Ovary (tissue), 9 donors: ENCODE data around the gene TXNDC15. TPM values are rescaled to one million over a fixed set of nuclear protein-coding genes. Genes with fewer than 3 reads are reported as not detected.

Source experiments
- DNase-seq, 5 donors: peaks; one replicate each; pipeline ENCODE4 v3.0.0-alpha.2; 2019 to 2020
- H3K27ac ChIP-seq, 2 donors: fragments of 200-600 bp; one replicate each; pipeline versions ENCODE4 v1.5.1 to v1.8.0; 2019 to 2022
- H3K27me3 ChIP-seq: fragments of 200-600 bp; one replicate; pipeline ENCODE4 v1.8.0; 2022
- H3K36me3 ChIP-seq: fragments of 200-600 bp; sonication (generic); one replicate; pipeline ENCODE4 v1.5.1; 2019
- H3K4me1 ChIP-seq: one replicate; pipeline ENCODE4 v1.8.1; 2013; ENCODE audit warnings: mild to moderate bottlenecking, moderate library complexity; ENCODE audit not compliant: insufficient read depth
- H3K4me3 ChIP-seq: fragments of 200-600 bp; sonication (generic); one replicate; pipeline ENCODE4 v1.5.1; 2017
- H3K9me3 ChIP-seq, 2 donors: fragments of 200-600 bp in 1 of 2; sonication (generic) in 1 of 2; one replicate each; pipeline versions ENCODE4 v1.5.1 to v1.8.1; 2013 to 2019; ENCODE audit warnings: mild to moderate bottlenecking in 1 of 2, moderate library complexity in 1 of 2
- EP300 ChIP-seq: sonication (generic); formaldehyde crosslinking; IDR thresholded peaks from one replicate; pipeline ENCODE4 v1.6.1; 2017; ENCODE audit warnings: antibody characterized with exemption
- POLR2A ChIP-seq: fragments of 450-650 bp; IDR thresholded peaks from one replicate; pipeline ENCODE4 v1.6.1; 2017; ENCODE audit warnings: antibody characterized with exemption, mild to moderate bottlenecking, moderate library complexity
- WGBS, 3 donors: extraction: QIAGEN DNeasy Blood & Tissue Kit in 1 of 3; methylation state at CpG; one replicate each; pipeline versions ENCODE4 v1.1.5 to v1.1.7; 2013 to 2017; 5-methylcytosine and 5-hydroxymethylcytosine counted together
- intact Hi-C, 4 donors: fragments of 100-400 bp; cut with DNase I; formaldehyde crosslinking; loops; one replicate each; pipeline versions ENCODE4 v1.11.0 to v1.15.1; 2022 to 2023
- microRNA counts: library from miRNA; unstranded; fragments of <30 nt; microRNA quantifications from one replicate; lab custom pipeline; 2016
- microRNA-seq, 3 donors: library from miRNA; unstranded; fragments of <30 nt; microRNA quantifications; one replicate each; pipeline versions ENCODE4 to v1.2.0, GENCODE V29; 2019 to 2020
- polyA plus RNA-seq, 2 donors: library from polyadenylated mRNA; stranded (reverse); fragments of 200-250 nt in 1 of 2; fragments of 350-450 nt in 1 of 2; fragmentation: Illumina TruSeq in 1 of 2; extraction: RNeasy Lipid Tissue Mini Kit (QIAGEN cat#74804) in 1 of 2; gene quantifications; one replicate each; pipeline ENCODE4 v1.2.3, GENCODE V29; 2013 to 2014
- small RNA-seq: library from RNA; depleted of rRNA; stranded (forward); fragments of <200 nt; gene quantifications from one replicate; pipeline ENCODE3, GENCODE V24; 2016
- total RNA-seq, 7 donors: library from RNA; depleted of rRNA in 2 of 7; stranded (reverse); fragments of >200 nt in 2 of 7; fragmentation: NEBNext Ultra II Directional in 3 of 7; extraction: Animal tissue kit (Norgen Biotek cat#: 25700) in 3 of 7; gene quantifications; one replicate each; pipeline versions ENCODE4 v1.1.0 to v1.2.4, GENCODE V29; 2016 to 2023
- TF ChIP-seq, protein P1 (sequence below), 3 donors: fragments of 450-650 bp in 2 of 3; fragments of 200-600 bp in 1 of 3; IDR thresholded peaks; one replicate each; pipeline versions ENCODE4 v1.5.1 to v1.8.0; 2016 to 2022; ENCODE audit warnings: antibody characterized with exemption in 3 of 3, mild to moderate bottlenecking in 1 of 3
- donor health status: DM: no; HTN: no; CAD: no; lungs with moderate emphysema.
- donor health status: DM: no; HTN: no; CAD: no.
- donor health status: Bipolar disorder and iron deficiency.
- donor health status: DM: yes; HTN: yes; CAD: no.
- donor health status: DM: no; HTN: no; CAD: no.
- donor health status: DM: yes; HTN: yes; CAD: no.

The TXNDC15 gene
- total and polyA plus RNA-seq, 9 donors, result 55.3 to 150 (median 71.4) TPM

DNA sequence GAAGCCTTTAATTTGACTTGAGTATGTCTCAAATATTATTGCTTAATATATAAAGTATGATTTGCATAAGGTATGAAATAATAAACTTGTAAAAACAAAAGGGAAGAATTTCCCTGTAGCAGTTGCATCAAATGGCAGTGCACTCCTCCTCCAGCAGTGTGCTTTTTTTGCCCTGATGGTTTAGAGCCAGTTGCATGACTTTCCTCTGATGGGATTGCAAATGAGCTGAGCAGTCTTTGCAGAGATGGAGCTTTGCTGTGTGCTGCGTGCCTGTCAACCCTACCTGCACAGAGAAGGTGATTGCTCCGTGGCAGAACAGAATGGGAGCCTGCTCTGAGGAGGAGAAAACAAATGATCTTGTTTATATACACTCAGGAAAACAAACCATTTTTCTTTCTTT lies 70.9 kb downstream of the TXNDC15 start:
- no peak overlapping the region for H3K4me3 ChIP-seq
- H3K4me1 ChIP-seq, result peaks cover 1% of the 10 kb centered on the region
- no peak overlapping the region for H3K27ac ChIP-seq
- intact Hi-C loops, result no loop called here
- no peaks in the 10 kb centered on the region for H3K27me3 ChIP-seq
- WGBS, 3 donors, result 72 to 81% (median 76%) methylated on average over 2 of the region's 2 CpGs
- no peak for TF ChIP-seq POLR2A
- DNase-seq, result no peak
- no peaks in the 10 kb centered on the region for H3K9me3 ChIP-seq
- no peaks in the 10 kb centered on the region for H3K36me3 ChIP-seq

DNA sequence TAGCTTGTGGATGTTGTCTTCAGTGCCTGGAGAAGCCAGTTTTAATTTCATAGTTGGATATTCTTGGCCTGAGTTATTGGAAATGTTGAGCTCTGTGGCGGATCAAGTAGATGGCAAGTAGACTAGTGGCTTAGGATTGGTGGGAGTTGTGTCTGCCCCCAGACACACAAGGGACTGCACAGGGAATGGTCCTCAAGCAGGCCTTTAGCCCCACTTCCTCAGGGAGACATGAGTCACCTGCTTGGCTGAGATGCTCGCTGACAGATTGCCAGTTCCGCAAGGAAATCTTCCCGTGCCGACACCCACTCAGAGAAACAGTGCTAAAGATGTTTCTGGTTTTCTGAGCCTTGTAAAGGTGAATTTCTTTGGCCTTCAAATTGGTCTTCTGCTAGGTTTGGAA lies 74.7 kb downstream of the TXNDC15 start:
- no peaks in the 10 kb centered on the region for H3K4me1 ChIP-seq
- H3K27ac ChIP-seq, result no peak overlapping the region
- no peaks in the 10 kb centered on the region for H3K9me3 ChIP-seq
- H3K27me3 ChIP-seq, result no peaks in the 10 kb centered on the region
- TF ChIP-seq POLR2A (no peak), EP300 (no peak)
- TF ChIP-seq, protein P1, sequence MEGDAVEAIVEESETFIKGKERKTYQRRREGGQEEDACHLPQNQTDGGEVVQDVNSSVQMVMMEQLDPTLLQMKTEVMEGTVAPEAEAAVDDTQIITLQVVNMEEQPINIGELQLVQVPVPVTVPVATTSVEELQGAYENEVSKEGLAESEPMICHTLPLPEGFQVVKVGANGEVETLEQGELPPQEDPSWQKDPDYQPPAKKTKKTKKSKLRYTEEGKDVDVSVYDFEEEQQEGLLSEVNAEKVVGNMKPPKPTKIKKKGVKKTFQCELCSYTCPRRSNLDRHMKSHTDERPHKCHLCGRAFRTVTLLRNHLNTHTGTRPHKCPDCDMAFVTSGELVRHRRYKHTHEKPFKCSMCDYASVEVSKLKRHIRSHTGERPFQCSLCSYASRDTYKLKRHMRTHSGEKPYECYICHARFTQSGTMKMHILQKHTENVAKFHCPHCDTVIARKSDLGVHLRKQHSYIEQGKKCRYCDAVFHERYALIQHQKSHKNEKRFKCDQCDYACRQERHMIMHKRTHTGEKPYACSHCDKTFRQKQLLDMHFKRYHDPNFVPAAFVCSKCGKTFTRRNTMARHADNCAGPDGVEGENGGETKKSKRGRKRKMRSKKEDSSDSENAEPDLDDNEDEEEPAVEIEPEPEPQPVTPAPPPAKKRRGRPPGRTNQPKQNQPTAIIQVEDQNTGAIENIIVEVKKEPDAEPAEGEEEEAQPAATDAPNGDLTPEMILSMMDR (IDR thresholded peaks at IDR 0.05), result no peak
- peak in 4 of 5 donors; percentile 24 to 47 (median 44) for DNase-seq
- intact Hi-C loops, result no loop called here
- no peak overlapping the region for H3K4me3 ChIP-seq
- WGBS, 3 donors, result 44 to 59% (median 51%) methylated on average over 5 of the region's 5 CpGs
- no peaks in the 10 kb centered on the region for H3K36me3 ChIP-seq

DNA sequence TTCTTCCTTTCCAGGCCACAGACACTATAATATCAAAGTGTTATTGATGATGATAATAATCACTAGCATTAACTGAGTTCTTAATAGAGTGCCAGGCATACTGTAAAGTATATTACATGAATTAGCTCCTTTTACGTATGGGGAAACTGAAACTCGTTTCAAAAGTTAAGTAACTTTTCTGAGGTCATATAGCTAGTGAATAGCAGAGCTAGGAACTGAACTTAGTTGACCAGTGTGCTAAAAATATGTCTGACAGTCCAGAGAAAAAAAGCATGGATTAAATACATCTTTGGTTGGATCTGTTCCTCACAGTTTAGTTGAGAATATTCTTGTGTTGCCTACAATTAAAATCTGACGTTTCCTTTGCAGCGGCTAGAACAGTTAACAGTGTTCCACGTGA lies 75.1 kb downstream of the TXNDC15 start:
- Histone ChIP-seq H3K27ac (no peak overlapping the region), H3K4me3 (no peak overlapping the region), H3K4me1 (no peaks in the 10 kb centered on the region), H3K27me3 (no peaks in the 10 kb centered on the region), H3K9me3 (no peaks in the 10 kb centered on the region), H3K36me3 (no peaks in the 10 kb centered on the region)
- intact Hi-C loops, result no loop called here
- WGBS, 3 donors, result 70 to 80% (median 74%) methylated on average over 5 of the region's 5 CpGs
- TF ChIP-seq, protein P1 (IDR thresholded peaks at IDR 0.05), result no peak
- TF ChIP-seq EP300 (no peak), POLR2A (no peak)
- no peak for DNase-seq

MicroRNAs within 50 kb of the gene (microRNA counts, 767-probe panel; counts per million panel counts)
- microRNA hsa-miR-4461 (lab: Ali Mortazavi, UCI), result 530 counts per million, percentile 78 among the panel's probes with 10 or more counts

Small RNAs within 50 kb of the gene (microRNA-seq; reads per million reads assigned to microRNA genes)
- 0 reads per million in 3 donors for gene MIR4461

Small RNAs within 50 kb of the gene (small RNA-seq; reads per million reads assigned to genes)
- gene MIR4461, result not detected
- gene MTND3P25, result not detected
- not detected for gene MTND4LP30

Other genes starting within 250 kb of the TXNDC15 start
- gene SAR1B, start 241.5 kb upstream of the TXNDC15 start, total RNA-seq, result 10 to 100 TPM; 19.0 to 56.3 (median 41.8) TPM
- gene SAR1B, start 241.5 kb upstream of the TXNDC15 start, polyA plus RNA-seq, result 10 to 100 TPM; 10.5 to 31.3 TPM
- gene SEC24A, start 225.6 kb upstream of the TXNDC15 start, total RNA-seq, result 10 to 100 TPM; 11.2 to 22.3 (median 17.5) TPM
- gene SEC24A, start 225.6 kb upstream of the TXNDC15 start, polyA plus RNA-seq, result 10 to 100 TPM in 1 of 2 donors, 1 to 10 TPM in 1; 5.0 to 11.6 TPM
- gene CAMLG, start 135.8 kb upstream of the TXNDC15 start, total RNA-seq, result 10 to 100 TPM; 40.6 to 78.5 (median 65.3) TPM
- 10 to 100 TPM; 84.6 to 91.9 TPM for gene CAMLG, start 135.8 kb upstream of the TXNDC15 start, polyA plus RNA-seq
- gene DDX46, start 115.6 kb upstream of the TXNDC15 start, total RNA-seq, result 10 to 100 TPM; 27.4 to 54.7 (median 41.1) TPM
- 10 to 100 TPM; 17.8 to 37.1 TPM for gene DDX46, start 115.6 kb upstream of the TXNDC15 start, polyA plus RNA-seq
- gene C5orf24, start 28.4 kb upstream of the TXNDC15 start, total RNA-seq, result 10 to 100 TPM; 34.5 to 46.8 (median 36.8) TPM
- 10 to 100 TPM; 20.0 to 34.1 TPM for gene C5orf24, start 28.4 kb upstream of the TXNDC15 start, polyA plus RNA-seq
- gene PCBD2, start 30.8 kb downstream of the TXNDC15 start, total RNA-seq, result 10 to 100 TPM in 3 of 7 donors, 1 to 10 TPM in 4; 5.7 to 13.1 (median 9.5) TPM
- 1 to 10 TPM; 4.5 to 8.2 TPM for gene PCBD2, start 30.8 kb downstream of the TXNDC15 start, polyA plus RNA-seq
- gene CATSPER3, start 93.5 kb downstream of the TXNDC15 start, total RNA-seq, result under 1 TPM; 0.36 to 0.85 (median 0.63) TPM
- under 1 TPM; 0.45 to 0.57 TPM for gene CATSPER3, start 93.5 kb downstream of the TXNDC15 start, polyA plus RNA-seq
- 1 to 10 TPM in 2 of 7 donors, under 1 TPM in 4, not detected in 1; 0.11 to 3.1 (median 0.76) TPM for gene PITX1, start 159.9 kb downstream of the TXNDC15 start, total RNA-seq
- gene PITX1, start 159.9 kb downstream of the TXNDC15 start, polyA plus RNA-seq, result under 1 TPM; 0.12 to 0.45 TPM